NT2/D1 (cell line): ENCODE results near the gene IL17B.

ENCODE experiments used
- DNase-seq: peaks from one replicate; pipeline ENCODE4 v3.0.0-alpha.2; 2011; ENCODE audit warnings: low read depth, low spot score
- H3K27me3 ChIP-seq: 2 replicates; pipeline ENCODE4 v1.6.0; 2011; ENCODE audit warnings: mild to moderate bottlenecking; ENCODE audit not compliant: insufficient read length, insufficient read depth
- H3K36me3 ChIP-seq: 2 replicates; pipeline ENCODE4 v1.6.1; 2011; ENCODE audit warnings: mild to moderate bottlenecking, low read length, mixed read lengths; ENCODE audit not compliant: insufficient read depth, insufficient read length
- H3K4me1 ChIP-seq: 2 replicates; pipeline ENCODE4 v1.5.1; 2011; ENCODE audit not compliant: insufficient read depth, insufficient read length
- H3K4me3 ChIP-seq: 2 replicates; pipeline ENCODE4 v1.5.1; 2011; ENCODE audit warnings: low read depth; ENCODE audit not compliant: insufficient read length
- H3K9ac ChIP-seq: 2 replicates; pipeline ENCODE4 v1.6.0; 2011; ENCODE audit warnings: low read depth; ENCODE audit not compliant: insufficient read length
- H3K9me3 ChIP-seq: 2 replicates; pipeline ENCODE4 v1.5.1; 2011; ENCODE audit warnings: mild to moderate bottlenecking, low read length; ENCODE audit not compliant: insufficient read depth
- SUZ12 ChIP-seq: IDR thresholded peaks from 2 replicates; pipeline ENCODE4 v1.6.1; 2011; ENCODE audit not compliant: insufficient read length, insufficient read depth; ENCODE audit errors: extremely low read depth
- YY1 ChIP-seq: IDR thresholded peaks from 2 replicates; pipeline ENCODE4 v1.6.1; 2011; ENCODE audit not compliant: insufficient read length, insufficient read depth
- ZNF274 ChIP-seq: IDR thresholded peaks from 2 replicates; pipeline ENCODE4 v1.6.1; 2011; ENCODE audit warnings: mild to moderate bottlenecking, low read depth, low read length

The IL17B gene

DNA sequence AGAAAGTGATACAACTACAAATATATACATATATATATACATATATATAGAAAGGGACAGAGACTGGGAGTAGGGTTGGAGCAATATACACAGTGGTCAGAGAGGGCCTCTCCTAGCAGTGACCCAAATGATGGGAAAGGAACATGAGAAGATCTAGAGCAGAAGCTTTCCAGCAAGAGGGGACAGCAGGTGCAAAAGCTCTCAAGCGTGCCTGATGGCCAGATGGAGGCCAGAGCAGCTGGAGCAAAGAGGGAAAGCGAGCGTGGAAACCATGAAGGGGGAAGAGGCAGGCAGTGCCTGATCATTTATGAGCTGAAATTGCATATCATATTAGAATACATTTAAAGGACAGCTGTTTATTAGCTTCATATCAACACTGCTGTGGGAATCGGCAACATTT, 41.4 kb downstream of the IL17B start:
- H3K36me3 ChIP-seq: no peaks in the 10 kb centered on the region
- H3K4me3 ChIP-seq: no peak overlapping the region
- H3K9ac ChIP-seq: no peak overlapping the region
- H3K9me3 ChIP-seq: no peaks in the 10 kb centered on the region
- no peak for DNase-seq
- no peak for TF ChIP-seq ZNF274
- TF ChIP-seq SUZ12: no peak
- no peak for TF ChIP-seq YY1
- no peaks in the 10 kb centered on the region for H3K27me3 ChIP-seq
- no peaks in the 10 kb centered on the region for H3K4me1 ChIP-seq

DNA sequence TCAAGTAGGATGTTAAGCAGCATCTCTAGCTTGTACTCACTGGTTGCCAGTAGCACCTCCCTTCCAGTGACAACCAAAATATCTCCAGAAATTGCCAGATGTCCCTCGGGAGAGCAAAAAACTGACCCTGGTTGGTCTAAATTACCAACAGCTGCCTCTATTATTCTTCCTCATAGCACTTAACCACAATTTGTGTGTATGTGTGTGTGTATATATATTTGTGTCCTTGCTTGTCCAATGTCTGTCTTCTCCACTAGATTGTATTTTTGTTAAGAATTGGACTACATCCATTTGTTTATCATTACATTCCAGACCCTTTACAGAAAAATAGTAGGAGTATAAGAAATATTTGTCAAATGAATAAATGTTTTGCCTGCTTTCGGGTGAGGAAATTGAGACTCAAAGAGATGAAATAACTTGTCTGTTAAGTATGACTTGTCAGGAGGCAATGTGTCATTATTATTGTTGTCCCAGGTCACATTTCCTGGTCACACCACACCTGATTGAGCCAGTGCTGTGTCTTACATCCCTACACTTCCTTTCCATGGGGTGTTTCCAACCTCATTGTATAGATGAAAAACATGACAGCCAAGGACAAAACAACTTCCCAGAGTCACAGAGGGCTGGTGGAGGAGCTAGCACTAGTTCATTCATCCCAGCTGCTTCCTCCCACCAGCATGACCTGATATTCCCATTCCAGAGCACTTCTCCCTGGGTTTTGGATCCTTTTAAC, 45.2 kb downstream of the IL17B start:
- DNase-seq: no peak
- Histone ChIP-seq H3K36me3 (no peaks in the 10 kb centered on the region), H3K4me1 (no peaks in the 10 kb centered on the region), H3K9me3 (no peaks in the 10 kb centered on the region), H3K27me3 (no peaks in the 10 kb centered on the region), H3K9ac (no peak overlapping the region), H3K4me3 (no peak overlapping the region)
- TF ChIP-seq SUZ12: no peak
- TF ChIP-seq YY1: no peak
- no peak for TF ChIP-seq ZNF274

DNA sequence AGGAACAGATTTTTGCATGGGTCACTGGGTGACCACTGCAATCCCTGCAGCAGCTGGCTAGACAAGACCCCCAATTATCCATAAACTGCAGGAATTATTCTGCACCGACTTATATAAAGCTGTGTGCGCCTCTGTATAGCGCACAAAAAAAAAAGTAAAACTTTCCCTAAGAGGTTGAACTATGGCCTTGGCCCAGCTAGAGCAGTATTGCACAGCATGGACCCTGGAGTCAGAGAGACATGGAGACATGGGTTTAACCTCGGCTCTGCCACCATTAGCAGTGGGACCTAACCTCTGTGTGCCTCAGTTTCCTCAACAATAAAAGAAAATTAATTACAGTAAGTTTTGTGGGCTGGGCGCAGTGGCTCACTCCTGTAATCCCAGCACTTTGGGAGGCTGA, 50.9 kb downstream of the IL17B start:
- Histone ChIP-seq H3K36me3 (no peaks in the 10 kb centered on the region), H3K4me3 (no peak overlapping the region), H3K4me1 (no peaks in the 10 kb centered on the region), H3K27me3 (no peaks in the 10 kb centered on the region), H3K9me3 (no peaks in the 10 kb centered on the region), H3K9ac (no peak overlapping the region)
- no peak for DNase-seq
- no peak for TF ChIP-seq YY1
- no peak for TF ChIP-seq ZNF274
- TF ChIP-seq SUZ12: no peak

DNA sequence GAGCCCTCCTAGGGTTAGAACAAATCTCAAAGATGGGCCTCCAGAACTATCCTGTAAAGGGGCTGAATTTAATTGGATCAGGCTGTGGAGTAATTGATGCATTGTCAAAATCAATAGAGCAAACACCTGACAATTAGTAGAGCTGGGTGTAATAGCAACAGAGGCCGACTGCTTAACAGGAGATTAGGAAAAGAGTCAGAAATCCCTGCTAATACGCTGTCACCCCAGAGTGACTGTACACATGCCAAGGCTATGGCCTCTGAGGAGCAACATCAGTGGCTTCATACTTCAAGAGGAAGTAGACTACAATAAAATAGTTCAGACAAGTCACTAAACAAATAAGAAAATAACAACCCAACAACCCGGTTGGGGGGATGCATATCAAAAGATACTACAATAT, 52.5 kb downstream of the IL17B start:
- no peak for DNase-seq
- TF ChIP-seq ZNF274: no peak
- TF ChIP-seq YY1: no peak
- no peak for TF ChIP-seq SUZ12
- Histone ChIP-seq H3K9me3 (no peaks in the 10 kb centered on the region), H3K36me3 (no peaks in the 10 kb centered on the region), H3K27me3 (no peaks in the 10 kb centered on the region), H3K9ac (no peak overlapping the region), H3K4me1 (no peaks in the 10 kb centered on the region), H3K4me3 (no peak overlapping the region)

DNA sequence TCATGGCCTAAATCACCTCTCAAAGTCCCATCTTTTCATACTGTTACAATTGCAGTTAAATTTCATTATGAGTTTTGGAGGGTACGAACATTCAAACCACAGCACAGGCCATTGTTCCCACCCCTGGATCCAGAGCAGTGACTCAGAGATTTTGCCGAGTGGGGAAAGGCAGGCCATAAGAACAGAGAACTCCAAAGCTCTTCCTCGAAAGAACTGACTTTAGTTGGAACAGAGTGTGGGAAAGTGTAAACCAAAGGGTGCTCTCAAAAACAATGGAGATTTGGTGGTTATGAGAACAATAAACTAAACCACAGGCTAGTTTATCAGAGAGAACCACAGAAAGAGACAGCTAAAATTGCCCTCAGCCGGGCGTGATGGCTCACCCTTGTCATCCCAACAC, 53.2 kb downstream of the IL17B start:
- no peaks in the 10 kb centered on the region for H3K4me1 ChIP-seq
- no peaks in the 10 kb centered on the region for H3K9me3 ChIP-seq
- TF ChIP-seq SUZ12 (no peak), ZNF274 (no peak), YY1 (no peak)
- H3K4me3 ChIP-seq: no peak overlapping the region
- no peak for DNase-seq
- H3K36me3 ChIP-seq: no peaks in the 10 kb centered on the region
- H3K9ac ChIP-seq: no peak overlapping the region
- no peaks in the 10 kb centered on the region for H3K27me3 ChIP-seq

DNA sequence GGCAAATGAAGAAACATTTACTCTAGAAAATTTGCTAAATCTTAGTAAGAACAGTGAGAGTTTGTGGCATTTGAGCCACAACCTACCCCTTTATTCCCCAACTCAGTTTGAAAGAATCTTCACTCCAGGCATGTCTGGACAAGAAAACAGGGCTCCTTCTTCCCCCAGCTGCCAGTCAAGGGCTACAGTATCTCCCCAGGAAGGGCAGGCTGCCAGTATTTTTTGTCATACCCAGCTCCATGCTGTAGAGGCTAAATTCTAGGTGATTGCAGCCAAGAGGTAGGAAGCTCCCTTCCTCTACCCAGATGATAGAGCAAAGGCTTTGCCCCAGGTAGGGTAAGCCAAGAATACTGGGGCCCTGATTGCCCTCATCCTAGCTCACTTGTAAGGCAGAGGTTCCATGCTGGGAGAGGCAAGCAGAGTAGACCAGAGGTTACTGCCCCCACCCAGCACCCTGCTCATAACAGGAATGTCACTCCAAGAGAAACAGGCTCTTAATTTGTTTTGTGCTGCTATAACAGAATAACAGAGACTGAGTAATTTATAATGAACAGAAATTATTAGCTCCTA, 53.8 kb downstream of the IL17B start:
- H3K4me3 ChIP-seq: no peak overlapping the region
- no peaks in the 10 kb centered on the region for H3K27me3 ChIP-seq
- no peaks in the 10 kb centered on the region for H3K36me3 ChIP-seq
- H3K9ac ChIP-seq: no peak overlapping the region
- TF ChIP-seq ZNF274 (no peak), SUZ12 (no peak), YY1 (no peak)
- DNase-seq: no peak
- H3K4me1 ChIP-seq: no peaks in the 10 kb centered on the region
- H3K9me3 ChIP-seq: no peaks in the 10 kb centered on the region

DNA sequence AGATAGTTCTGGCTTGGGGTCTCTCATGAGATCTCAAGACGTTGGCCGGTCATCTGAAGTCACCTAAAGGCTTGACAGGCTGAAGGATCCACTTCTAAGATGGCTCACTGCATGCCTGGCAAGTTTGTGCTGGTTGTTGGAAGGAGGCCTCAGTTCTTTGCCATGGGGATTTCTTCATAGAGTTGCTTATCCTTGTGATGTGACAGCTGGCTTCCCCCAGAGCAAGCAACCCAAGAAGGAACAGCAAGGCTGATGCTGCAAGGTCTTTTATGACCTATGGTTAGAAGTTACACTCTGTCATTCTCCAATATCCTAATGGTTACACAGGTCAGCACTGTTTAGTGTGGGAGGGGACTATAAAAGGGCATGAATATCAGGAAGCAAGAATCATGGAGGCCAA, 54.5 kb downstream of the IL17B start:
- TF ChIP-seq YY1 (no peak), SUZ12 (no peak), ZNF274 (no peak)
- H3K9ac ChIP-seq: no peak overlapping the region
- H3K9me3 ChIP-seq: no peaks in the 10 kb centered on the region
- H3K4me1 ChIP-seq: no peaks in the 10 kb centered on the region
- DNase-seq: no peak
- no peaks in the 10 kb centered on the region for H3K27me3 ChIP-seq
- peaks cover 6% of the 10 kb centered on the region for H3K36me3 ChIP-seq
- no peak overlapping the region for H3K4me3 ChIP-seq
